H9 (cell line): Measurements from ENCODE around the gene DGLUCY. TPM values are rescaled to one million over a fixed set of nuclear protein-coding genes. Genes with fewer than 3 reads are reported as not detected.

Source experiments
- DNase-seq: peaks from one replicate; pipeline ENCODE4 v3.0.0-alpha.2; 2017
- H2AFZ ChIP-seq: one replicate; pipeline ENCODE4 v1.6.1; 2013; ENCODE audit warnings: mild to moderate bottlenecking, low read length, control low read depth, moderate library complexity
- H2AK5ac ChIP-seq: 2 replicates; pipeline ENCODE4 v1.6.1; 2013; ENCODE audit warnings: low read length, control low read depth, mixed read lengths; ENCODE audit not compliant: insufficient read length
- H2BK120ac ChIP-seq: one replicate; pipeline ENCODE4 v1.6.1; 2013; ENCODE audit warnings: low read depth, mild to moderate bottlenecking, low read length, control low read depth, inconsistent platforms; ENCODE audit not compliant: poor library complexity, severe bottlenecking
- H2BK12ac ChIP-seq: 2 replicates; pipeline ENCODE4 v1.6.1; 2013; ENCODE audit warnings: low read length, control low read depth, mixed read lengths, low read depth; ENCODE audit not compliant: insufficient read length
- H2BK15ac ChIP-seq: 2 replicates; pipeline ENCODE4 v1.6.1; 2013; ENCODE audit warnings: low read depth, low read length, control low read depth
- H2BK20ac ChIP-seq: one replicate; pipeline ENCODE4 v1.6.1; 2013; ENCODE audit warnings: low read depth, mild to moderate bottlenecking, low read length, control low read depth, inconsistent platforms; ENCODE audit not compliant: poor library complexity, severe bottlenecking
- H2BK5ac ChIP-seq: 2 replicates; pipeline ENCODE4 v1.6.1; 2013; ENCODE audit warnings: low read length, control low read depth, mixed read lengths; ENCODE audit not compliant: insufficient read length
- H3K14ac ChIP-seq: 2 replicates; pipeline ENCODE4 v1.6.1; 2013; ENCODE audit warnings: low read length, control low read depth; ENCODE audit not compliant: insufficient read depth
- H3K18ac ChIP-seq: 2 replicates; pipeline ENCODE4 v1.6.1; 2013; ENCODE audit warnings: low read depth, mild to moderate bottlenecking, mixed read lengths, low read length, control low read depth; ENCODE audit not compliant: insufficient read length
- H3K23ac ChIP-seq: 2 replicates; pipeline ENCODE4 v1.6.1; 2013; ENCODE audit warnings: low read length, control low read depth, mixed read lengths, low read depth; ENCODE audit not compliant: insufficient read length
- H3K23me2 ChIP-seq: 2 replicates; pipeline ENCODE4 v1.6.1; 2013; ENCODE audit warnings: low read depth, mild to moderate bottlenecking, mixed read lengths, low read length, control low read depth; ENCODE audit not compliant: insufficient read length, poor library complexity, severe bottlenecking
- H3K27ac ChIP-seq: 2 replicates; pipeline ENCODE4 v1.5.1; 2013; ENCODE audit warnings: low read length, control low read depth, mixed read lengths, low read depth; ENCODE audit not compliant: insufficient read length
- H3K27me3 ChIP-seq: 2 replicates; pipeline ENCODE4 v1.6.1; 2013; ENCODE audit warnings: low read length, control low read depth, inconsistent platforms; ENCODE audit not compliant: insufficient read depth
- H3K4ac ChIP-seq: 2 replicates; pipeline ENCODE4 v1.6.1; 2013; ENCODE audit warnings: low read depth, mild to moderate bottlenecking, control low read depth, inconsistent platforms, low read length, moderate library complexity
- H3K4me1 ChIP-seq: 2 replicates; pipeline ENCODE4 v1.6.1; 2013; ENCODE audit warnings: low read length, control low read depth, inconsistent platforms; ENCODE audit not compliant: insufficient read depth
- H3K4me2 ChIP-seq: 2 replicates; pipeline ENCODE4 v1.6.1; 2013; ENCODE audit warnings: low read length, control low read depth, mixed read lengths; ENCODE audit not compliant: insufficient read length, insufficient read depth
- H3K56ac ChIP-seq: 2 replicates; pipeline ENCODE4 v1.6.1; 2013; ENCODE audit warnings: low read depth, mild to moderate bottlenecking, mixed read lengths, low read length, control low read depth; ENCODE audit not compliant: insufficient read length
- H3K79me1 ChIP-seq: 2 replicates; pipeline ENCODE4 v1.6.1; 2013; ENCODE audit warnings: low read depth, mild to moderate bottlenecking, moderate library complexity, low read length, control low read depth, inconsistent platforms; ENCODE audit not compliant: insufficient read depth, poor library complexity, severe bottlenecking
- H3K79me2 ChIP-seq: 2 replicates; pipeline ENCODE4 v1.6.1; 2013; ENCODE audit warnings: low read length, control low read depth, inconsistent platforms; ENCODE audit not compliant: insufficient read depth
- H3K9ac ChIP-seq: 2 replicates; pipeline ENCODE4 v1.6.1; 2013; ENCODE audit warnings: low read length, control low read depth, mixed read lengths; ENCODE audit not compliant: insufficient read length; ENCODE audit errors: extremely low read depth
- H3K9me3 ChIP-seq: one replicate; pipeline ENCODE4 v1.6.1; 2013; ENCODE audit warnings: low read depth, low read length, inconsistent platforms; ENCODE audit not compliant: control insufficient read depth
- H3T11ph ChIP-seq: one replicate; pipeline ENCODE4 v1.6.1; 2013; ENCODE audit warnings: mild to moderate bottlenecking, low read length, control low read depth, inconsistent platforms
- H4K20me1 ChIP-seq: one replicate; pipeline ENCODE4 v1.6.1; 2013; ENCODE audit not compliant: control insufficient read depth, insufficient read length, insufficient read depth
- H4K5ac ChIP-seq: 2 replicates; pipeline ENCODE4 v1.6.1; 2013; ENCODE audit warnings: low read depth, mild to moderate bottlenecking, mixed read lengths, low read length, control low read depth; ENCODE audit not compliant: insufficient read length
- H4K8ac ChIP-seq: replicated peaks from 2 replicates; pipeline ENCODE4 v1.6.1; 2013; ENCODE audit warnings: low read length, control low read depth, mixed read lengths, low read depth; ENCODE audit not compliant: insufficient read length
- H4K91ac ChIP-seq: 2 replicates; pipeline ENCODE4 v1.6.1; 2013; ENCODE audit warnings: low read depth, mild to moderate bottlenecking, moderate library complexity, mixed read lengths, low read length, control low read depth; ENCODE audit not compliant: insufficient read length
- H3K27ac Mint-ChIP-seq, 3 experiments: 2 replicates in 2 of 3; 3 replicates in 1 of 3; pipeline ENCODE4 v1.8.0; 2020 to 2021; ENCODE audit warnings: mixed read lengths in 3 of 3, mild to moderate bottlenecking in 1 of 3, moderate library complexity in 1 of 3
- H3K27me3 Mint-ChIP-seq: 2 replicates; pipeline ENCODE4 v1.8.0; 2021; ENCODE audit warnings: low read depth, mild to moderate bottlenecking, moderate library complexity, mixed read lengths
- H3K36me3 Mint-ChIP-seq, 3 experiments: 2 replicates in 2 of 3; 3 replicates in 1 of 3; pipeline ENCODE4 v1.8.0; 2020 to 2021; ENCODE audit warnings: low read depth in 3 of 3, mixed read lengths in 3 of 3; ENCODE audit not compliant: insufficient read depth in 1 of 3
- H3K4me1 Mint-ChIP-seq, 2 experiments: 2 replicates each; pipeline ENCODE4 v1.8.0; 2020; ENCODE audit warnings: mixed read lengths in 2 of 2
- H3K4me3 Mint-ChIP-seq, 2 experiments: 2 replicates in 1 of 2; 3 replicates in 1 of 2; pipeline ENCODE4 v1.8.0; 2020 to 2021; ENCODE audit warnings: mild to moderate bottlenecking in 2 of 2, mixed read lengths in 2 of 2, moderate library complexity in 1 of 2
- H3K9me3 Mint-ChIP-seq, 2 experiments: 2 replicates in 1 of 2; 3 replicates in 1 of 2; pipeline ENCODE4 v1.8.0; 2020; ENCODE audit warnings: mild to moderate bottlenecking in 2 of 2, mixed read lengths in 2 of 2, moderate library complexity in 1 of 2
- WGBS: extraction: QIAGEN DNeasy Blood & Tissue Kit; methylation state at CpG from one replicate; pipeline ENCODE4 v1.1.7; 2013; ENCODE audit warnings: missing lambda C conversion rate, low lambda C conversion rate, mixed read lengths; ENCODE audit not compliant: insufficient read length; ENCODE audit errors: extremely low coverage; 5-methylcytosine and 5-hydroxymethylcytosine counted together
- total RNA-seq: library from RNA; stranded (reverse); gene quantifications from 2 replicates; pipeline ENCODE4 v1.2.1, GENCODE V29; 2021
- TF ChIP-seq, protein P1 (sequence below): fragments of 200-600 bp; sonication (generic); conservative IDR thresholded peaks from 3 replicates; pipeline ENCODE4 v1.8.0; 2021; ENCODE audit warnings: antibody characterized with exemption, mild to moderate bottlenecking

The DGLUCY gene
- total RNA-seq, 1 experiment from 2014 or later: 29.6 TPM

- Histone ChIP-seq H3K23me2 (no peaks in the 10 kb centered on the region), H4K8ac (no peak overlapping the region), H2BK5ac (no peak overlapping the region), H2AK5ac (no peak overlapping the region), H3K27me3 (no peaks in the 10 kb centered on the region), H3K4me1 (no peaks in the 10 kb centered on the region), H3K23ac (no peak overlapping the region), H3K4ac (no peak overlapping the region), H3K9me3 (no peaks in the 10 kb centered on the region), H4K5ac (no peak overlapping the region), H3K18ac (no peak overlapping the region), H3K4me2 (no peak overlapping the region), H2BK15ac (no peak overlapping the region), H3K27ac (no peak overlapping the region), H2BK120ac (no peak overlapping the region), H3K14ac (no peak overlapping the region), H3K79me1 (no peaks in the 10 kb centered on the region), H4K20me1 (no peaks in the 10 kb centered on the region), H2BK12ac (no peak overlapping the region), H3T11ph (no peak overlapping the region), H3K9ac (no peak overlapping the region), H2BK20ac (no peak overlapping the region), H3K56ac (no peak overlapping the region), H4K91ac (no peak overlapping the region), H2AFZ (no peak overlapping the region), H3K79me2 (no peaks in the 10 kb centered on the region)
- no peaks in the 10 kb centered on the region for H3K9me3 Mint-ChIP-seq
- TF ChIP-seq, protein P1, sequence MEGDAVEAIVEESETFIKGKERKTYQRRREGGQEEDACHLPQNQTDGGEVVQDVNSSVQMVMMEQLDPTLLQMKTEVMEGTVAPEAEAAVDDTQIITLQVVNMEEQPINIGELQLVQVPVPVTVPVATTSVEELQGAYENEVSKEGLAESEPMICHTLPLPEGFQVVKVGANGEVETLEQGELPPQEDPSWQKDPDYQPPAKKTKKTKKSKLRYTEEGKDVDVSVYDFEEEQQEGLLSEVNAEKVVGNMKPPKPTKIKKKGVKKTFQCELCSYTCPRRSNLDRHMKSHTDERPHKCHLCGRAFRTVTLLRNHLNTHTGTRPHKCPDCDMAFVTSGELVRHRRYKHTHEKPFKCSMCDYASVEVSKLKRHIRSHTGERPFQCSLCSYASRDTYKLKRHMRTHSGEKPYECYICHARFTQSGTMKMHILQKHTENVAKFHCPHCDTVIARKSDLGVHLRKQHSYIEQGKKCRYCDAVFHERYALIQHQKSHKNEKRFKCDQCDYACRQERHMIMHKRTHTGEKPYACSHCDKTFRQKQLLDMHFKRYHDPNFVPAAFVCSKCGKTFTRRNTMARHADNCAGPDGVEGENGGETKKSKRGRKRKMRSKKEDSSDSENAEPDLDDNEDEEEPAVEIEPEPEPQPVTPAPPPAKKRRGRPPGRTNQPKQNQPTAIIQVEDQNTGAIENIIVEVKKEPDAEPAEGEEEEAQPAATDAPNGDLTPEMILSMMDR: no peak
- H3K4me1 Mint-ChIP-seq: peaks cover 0 to 2% of the 10 kb centered on the region in 2 experiments; a peak in 1 of 4 replicates
- no peak overlapping the region for H3K4me3 Mint-ChIP-seq
- WGBS: no CpG with 5 or more reads among the region's 9 CpGs
- DNase-seq: no peak
- H3K36me3 Mint-ChIP-seq: peaks cover 0 to 29% (median 15%) of the 10 kb centered on the region in 3 experiments; a peak in 5 of 7 replicates
- H3K27me3 Mint-ChIP-seq: no peaks in the 10 kb centered on the region
- no peak overlapping the region; a peak in 1 of 7 replicates for H3K27ac Mint-ChIP-seq
These were observed 56.7 kb downstream of the DGLUCY start for GRCh38 chr14:91170504-91171121.
